ENCODE results near the gene BTN3A1.
"Not testable (repeated sequence)": the region's sequence is repeated elsewhere in the genome, so short reads cannot be mapped to it uniquely, and the experiment has no call there.

BTN3A1 gene

DNA sequence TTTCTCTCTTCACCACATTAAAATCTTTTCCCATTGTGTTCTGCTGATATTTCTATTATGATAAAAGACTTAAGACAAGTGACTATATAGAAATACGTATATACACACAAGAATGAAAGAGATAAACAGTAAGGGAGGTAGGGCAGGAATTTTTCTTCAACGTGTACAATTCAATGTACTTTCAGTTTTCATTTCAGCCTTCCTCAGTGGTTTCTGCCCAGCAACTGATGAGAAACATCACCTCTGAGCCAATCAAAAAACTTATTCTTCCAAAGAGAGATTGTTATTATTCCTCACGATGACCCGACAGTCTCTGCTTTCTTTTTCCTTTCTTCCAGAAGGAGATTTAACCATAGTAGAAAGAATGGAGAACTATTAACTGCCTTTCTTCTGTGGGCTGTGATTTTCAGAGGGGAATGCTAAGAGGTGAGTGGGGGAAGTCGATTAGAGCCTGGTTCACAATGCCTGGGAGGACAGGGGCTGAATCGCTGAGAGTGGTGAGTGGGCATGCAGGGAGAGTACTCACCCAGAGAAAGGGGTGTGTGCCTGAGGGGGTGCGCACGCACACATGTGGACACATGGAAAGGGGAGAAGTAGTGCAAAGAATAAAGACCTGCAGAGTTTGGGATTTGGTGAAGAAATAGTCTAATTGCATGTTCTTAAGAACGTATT lies at the start of gene BTN3A1:
TSS of gene BTN3A1 (plus strand) at position 289 of the 672 bp plus-strand sequence. CDS start 3,289 bp downstream, outside the sequence.
- DNase-seq, result peak; percentile 40

- DNase-seq, result no peak
These were observed 49.8 kb upstream of the BTN3A1 start for GRCh38 chr6:26352315-26352714.

DNA sequence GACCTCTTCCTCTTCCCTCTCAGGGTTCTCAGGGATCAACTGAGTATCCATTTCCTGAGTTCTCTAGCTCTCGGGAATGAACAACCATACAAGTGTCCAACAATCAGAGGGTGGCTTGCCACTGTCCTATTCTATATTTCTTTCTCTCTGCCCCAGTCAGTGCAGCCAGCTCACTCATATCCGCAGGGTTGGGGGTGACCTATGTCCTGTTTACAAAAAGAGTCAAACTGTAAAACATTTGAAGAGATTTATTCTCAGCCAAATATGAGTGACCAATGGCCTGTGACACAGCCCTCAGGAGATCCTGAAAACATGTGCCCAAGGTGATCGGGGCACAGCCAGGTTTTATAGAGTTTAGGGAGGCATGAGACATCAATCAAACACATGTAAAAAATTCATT lies 47.9 kb upstream of the BTN3A1 start:
- DNase-seq, result no peak

GRCh38 chr6:26355366-26355765 lies 46.7 kb upstream of the BTN3A1 start:
- no peak for DNase-seq

GRCh38 chr6:26357543-26357942 lies 44.5 kb upstream of the BTN3A1 start:
- DNase-seq, result not testable (repeated sequence)

- DNase-seq, result no peak
These were observed 43.5 kb upstream of the BTN3A1 start for GRCh38 chr6:26358511-26358981.

DNA sequence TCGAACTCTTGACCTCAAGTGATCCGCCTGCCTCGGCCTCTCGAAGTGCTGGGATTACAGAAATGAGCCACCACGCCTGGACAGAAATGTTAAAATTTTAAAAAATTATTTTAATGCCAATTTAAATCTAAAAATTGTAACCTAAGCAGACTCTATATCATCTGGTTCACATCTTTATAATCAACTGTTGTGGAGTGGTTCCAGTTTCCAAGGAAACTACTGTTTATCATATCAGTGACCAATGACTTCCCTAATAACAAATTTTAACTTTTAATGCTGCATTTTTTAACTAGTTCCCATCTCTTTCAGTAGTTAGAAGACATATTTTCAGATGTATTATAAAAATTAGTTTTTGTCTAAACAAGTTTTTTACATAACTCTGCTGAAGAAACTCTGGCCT lies 42.3 kb upstream of the BTN3A1 start:
- DNase-seq, result no peak

- DNase-seq, result no peak
These were observed 41.3 kb upstream of the BTN3A1 start for GRCh38 chr6:26360451-26361416.

- DNase-seq, result no peak
These were observed 40.5 kb upstream of the BTN3A1 start for GRCh38 chr6:26361544-26361943.

- DNase-seq, result no peak
These were observed 39.8 kb upstream of the BTN3A1 start for GRCh38 chr6:26362093-26362835.

DNA sequence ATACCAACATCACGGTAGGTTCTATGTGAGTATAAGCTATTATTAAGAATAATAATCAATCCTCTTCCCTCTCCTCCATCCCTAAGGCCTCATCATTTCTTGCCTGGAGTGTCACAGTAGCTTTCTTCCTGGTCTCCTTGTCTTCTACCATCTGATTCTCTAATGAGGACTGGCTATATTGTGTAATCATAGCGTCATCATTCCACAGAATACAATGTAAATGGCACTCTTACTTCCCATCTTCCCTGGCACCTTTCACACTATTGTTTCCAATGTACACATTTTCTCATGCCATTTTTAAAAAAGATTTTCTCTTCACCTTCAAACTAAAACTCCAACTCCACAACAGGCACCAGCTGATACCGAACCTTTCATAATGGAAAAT lies 39.2 kb upstream of the BTN3A1 start:
- no peak for DNase-seq

- no peak for DNase-seq
These were observed 38.0 kb upstream of the BTN3A1 start for GRCh38 chr6:26363882-26364701.

DNA sequence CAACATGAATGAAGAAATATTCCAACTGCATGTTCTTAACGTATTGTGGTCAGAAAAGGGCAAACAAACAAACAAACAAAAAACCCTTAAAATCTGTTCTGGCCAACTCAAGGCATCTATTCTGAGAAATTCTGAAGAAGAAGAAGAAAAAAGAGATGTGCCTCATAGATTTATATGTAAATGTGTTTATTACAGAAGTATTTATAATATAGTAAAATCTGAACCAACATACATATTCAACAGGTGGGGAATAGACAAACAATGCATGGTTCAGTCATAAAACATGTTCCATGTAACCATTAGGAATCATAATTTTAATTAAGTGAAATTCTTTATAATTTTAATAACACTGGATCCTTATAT lies 36.5 kb upstream of the BTN3A1 start:
- DNase-seq, result no peak

DNA sequence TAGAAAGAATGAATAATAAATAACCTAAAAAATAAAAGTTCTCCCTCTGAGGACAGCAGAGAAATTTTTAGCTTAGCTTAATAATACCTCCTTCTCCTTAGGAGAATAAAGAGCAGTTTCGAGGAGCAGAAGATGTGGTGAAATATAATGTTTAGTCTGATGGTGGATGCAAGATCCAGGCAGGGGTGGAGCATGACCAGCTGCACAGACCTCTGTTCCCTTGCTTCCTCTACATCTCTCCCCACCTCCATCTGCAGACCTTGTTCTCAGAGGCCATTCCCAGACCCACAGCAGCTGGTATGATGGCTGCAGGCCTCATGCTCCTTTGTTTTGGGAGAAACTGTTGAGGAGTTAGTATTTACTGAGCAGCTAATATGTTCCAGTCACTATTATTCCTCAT lies 35.6 kb upstream of the BTN3A1 start:
- DNase-seq, result no peak

- no peak for DNase-seq
These were observed 35.0 kb upstream of the BTN3A1 start for GRCh38 chr6:26367114-26367513.

DNA sequence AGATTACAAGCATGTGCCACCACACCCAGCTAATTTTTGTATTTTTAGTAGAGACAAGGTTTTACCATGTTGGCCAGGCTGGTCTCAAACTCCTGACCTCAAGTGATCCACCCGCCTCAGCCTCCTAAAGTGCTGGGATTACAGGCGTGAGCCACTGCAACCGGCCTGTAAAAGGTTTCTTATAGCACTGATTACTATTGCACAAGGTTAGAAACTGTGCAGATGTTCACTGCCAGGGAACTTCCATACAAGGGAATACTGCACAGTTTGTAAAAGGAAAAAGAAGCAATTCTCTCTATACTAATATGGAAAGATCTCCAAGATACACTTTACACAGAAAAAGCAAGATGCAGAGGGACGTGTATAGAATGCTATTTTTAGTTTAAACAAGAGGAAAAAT lies 30.3 kb upstream of the BTN3A1 start:
- not testable (repeated sequence) for DNase-seq

GRCh38 chr6:26372308-26373144 lies 29.5 kb upstream of the BTN3A1 start:
- DNase-seq, result no peak

DNA sequence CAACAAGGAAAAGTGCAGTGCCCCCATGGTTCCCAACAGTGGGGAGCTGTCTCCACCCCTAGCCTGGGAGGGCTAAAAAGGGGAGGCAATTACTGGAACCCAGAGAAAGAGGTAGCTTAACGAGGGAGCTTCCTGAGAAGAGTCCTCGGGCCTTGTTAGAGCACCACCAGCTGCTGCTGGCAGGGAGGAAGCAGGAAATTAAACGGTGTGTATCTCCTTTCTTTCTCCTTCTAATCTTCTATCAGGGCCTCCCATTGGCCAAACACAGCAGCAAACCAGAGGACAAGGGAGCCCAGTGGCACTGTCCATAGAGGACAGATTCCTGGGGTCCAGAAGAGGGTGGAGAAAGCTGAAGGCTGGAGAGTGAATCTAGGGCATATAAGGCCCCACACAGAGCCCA lies 26.8 kb upstream of the BTN3A1 start:
- no peak for DNase-seq

DNA sequence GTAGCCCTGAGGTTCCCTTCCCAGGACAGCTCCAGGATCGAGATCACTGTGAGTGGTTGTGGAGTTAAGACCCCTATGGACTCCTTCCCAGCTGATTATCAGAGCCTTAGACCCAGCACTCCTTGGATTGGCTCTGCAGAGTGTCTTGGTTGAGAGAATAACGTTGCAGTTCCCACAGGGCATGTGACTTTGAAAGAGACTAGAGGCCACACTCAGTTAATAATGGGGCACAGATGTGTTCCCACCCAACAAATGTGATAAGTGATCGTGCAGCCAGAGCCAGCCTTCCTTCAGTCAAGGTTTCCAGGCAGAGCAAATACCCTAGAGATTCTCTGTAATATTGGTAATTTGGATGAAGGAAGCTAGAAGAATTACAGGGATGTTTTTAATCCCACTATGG lies 24.4 kb upstream of the BTN3A1 start:
- no peak for DNase-seq

DNA sequence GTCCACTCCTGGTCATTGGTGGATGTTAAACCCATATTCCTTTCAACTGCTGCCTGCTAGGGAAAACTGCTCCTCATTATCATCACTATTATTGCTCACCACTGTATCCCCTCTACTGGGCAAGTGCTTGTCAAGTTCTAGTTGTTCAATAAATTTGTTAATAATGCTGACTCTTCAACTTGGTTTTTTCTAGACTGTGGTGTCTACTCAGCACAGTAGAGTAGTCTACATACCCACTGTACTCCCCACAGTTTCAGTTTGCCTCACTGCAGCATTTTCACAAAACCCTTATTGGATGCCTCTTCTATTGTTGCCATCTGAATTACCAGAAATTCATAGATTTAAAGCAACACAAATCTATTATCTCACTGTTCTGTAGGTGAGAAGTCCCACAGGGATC lies 23.9 kb upstream of the BTN3A1 start:
- not testable (repeated sequence) for DNase-seq

DNA sequence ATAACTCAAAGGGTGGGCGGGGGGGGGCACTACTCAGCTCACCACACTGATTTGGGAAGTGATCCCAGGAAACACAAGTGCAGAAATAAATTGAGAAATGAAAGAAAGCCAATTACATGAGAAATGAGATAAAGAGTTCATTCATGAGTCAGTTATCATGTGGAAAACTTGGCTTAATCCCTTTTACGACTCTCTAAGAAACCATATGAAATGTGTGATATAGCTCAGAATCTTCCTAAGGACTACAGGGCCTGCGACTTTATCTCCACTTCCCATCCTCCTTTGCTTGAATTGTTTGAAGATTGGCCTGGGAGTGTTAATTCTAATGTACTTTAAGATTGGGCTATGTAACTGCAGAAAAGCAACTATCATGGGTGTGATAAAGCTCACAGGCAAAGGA lies 22.8 kb upstream of the BTN3A1 start:
- DNase-seq, result no peak

DNA sequence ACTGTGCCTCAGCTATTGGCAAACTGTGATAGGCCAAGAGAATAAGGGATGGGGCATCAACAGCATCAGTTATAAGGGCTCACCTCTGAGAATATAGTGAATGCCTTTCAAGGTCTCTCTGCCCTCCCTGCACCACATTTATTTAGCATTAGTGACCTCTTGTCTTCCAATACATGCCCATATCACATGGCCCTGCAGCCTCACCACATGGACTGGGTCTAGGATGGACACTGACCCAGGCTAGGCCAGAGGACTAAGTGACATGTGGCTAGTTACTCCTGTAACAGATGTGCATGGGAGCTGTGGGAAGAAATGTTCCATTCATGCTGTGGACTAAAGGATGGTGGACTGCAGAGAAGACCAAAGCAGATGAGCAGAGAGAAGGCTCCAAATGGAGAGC lies 22.3 kb upstream of the BTN3A1 start:
- no peak for DNase-seq
